GM12865 (cell line): ENCODE data around the gene SETD2.

Experiments
- DNase-seq: peaks from one replicate; pipeline ENCODE4 v3.0.0; 2010; ENCODE audit warnings: low read depth
- H3K4me3 ChIP-seq: 2 replicates; pipeline ENCODE4 v1.5.1; 2011; ENCODE audit warnings: mild to moderate bottlenecking, low read depth, low read length, control low read depth
- CTCF ChIP-seq: IDR thresholded peaks from 2 replicates; pipeline ENCODE4 v1.5.1; 2011; ENCODE audit warnings: low read length, control low read depth, low read depth, inconsistent platforms; ENCODE audit not compliant: insufficient read depth; ENCODE audit errors: missing control alignments

Gene SETD2

DNA sequence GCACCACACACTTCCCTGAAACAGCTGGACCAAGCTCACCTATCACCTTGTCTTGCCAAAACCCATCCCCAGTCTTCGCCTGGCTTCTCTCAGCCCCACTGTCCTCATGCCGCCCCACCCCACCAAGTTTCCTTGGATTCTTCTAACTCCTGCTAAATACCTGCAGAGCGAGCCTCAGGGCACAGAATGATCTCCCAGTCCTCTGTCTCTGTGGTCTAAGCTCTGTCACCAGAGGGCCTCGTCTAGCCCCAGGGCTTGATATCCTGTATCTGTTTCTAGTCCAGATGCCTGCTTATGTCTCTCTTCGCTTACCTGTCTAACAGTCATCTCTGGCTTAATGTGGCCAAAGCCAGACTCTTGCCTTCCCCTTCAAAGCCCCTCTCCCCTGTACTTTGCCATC, 197.1 kb downstream of the SETD2 start:
- H3K4me3 ChIP-seq = no peak overlapping the region
- peak; percentile 35 for DNase-seq
- no peak for TF ChIP-seq CTCF
